Measurements from ENCODE around the gene RAPGEF1.
"Not testable (repeated sequence)": the region's sequence is repeated elsewhere in the genome, so short reads cannot be mapped to it uniquely, and the experiment has no call there.

The RAPGEF1 gene

DNA sequence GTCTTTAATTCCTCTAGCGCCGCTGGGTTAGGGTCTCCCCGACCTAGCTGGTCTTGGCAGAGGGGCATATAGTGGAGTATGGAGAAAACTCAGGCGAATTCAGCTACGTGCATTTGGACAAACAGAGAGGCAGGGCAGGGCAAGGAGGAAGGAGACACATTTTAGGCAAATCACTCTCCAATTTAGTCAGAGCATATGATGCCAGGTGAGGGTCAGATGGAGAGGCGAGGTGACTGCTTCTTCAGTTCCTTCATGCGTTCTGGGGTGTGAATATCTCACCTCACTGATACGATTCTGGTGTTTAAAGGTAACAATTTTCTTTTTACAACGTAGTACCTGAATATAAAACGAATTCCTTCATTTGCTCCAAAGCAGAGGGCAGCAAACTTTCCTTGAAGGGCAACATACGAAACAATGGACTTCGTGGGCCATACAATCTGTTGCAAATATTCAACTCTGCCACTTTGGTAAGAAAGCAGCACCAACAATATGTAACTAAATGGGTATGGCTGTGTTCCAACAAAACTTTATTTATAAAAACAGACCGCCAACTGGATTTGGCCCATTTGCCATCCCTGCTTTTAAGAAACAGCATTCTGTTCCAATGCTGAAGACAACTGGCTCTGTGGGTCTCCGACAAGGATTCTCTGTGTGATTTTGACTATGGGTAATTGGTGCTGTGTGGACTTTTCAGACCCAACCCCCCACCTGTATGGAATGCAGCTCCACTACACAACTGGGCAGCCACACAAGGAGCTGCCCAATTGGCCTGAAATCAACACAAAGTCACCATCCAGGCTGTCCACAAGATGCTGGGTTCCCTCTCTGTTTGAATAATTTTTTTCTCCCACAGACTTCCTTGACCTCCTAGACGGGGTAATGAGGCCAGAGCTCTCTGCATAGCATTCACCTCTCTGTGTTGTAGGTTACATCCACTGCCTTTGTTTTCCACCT lies 53.8 kb downstream of the RAPGEF1 start:
- no peak for DNase-seq

DNA sequence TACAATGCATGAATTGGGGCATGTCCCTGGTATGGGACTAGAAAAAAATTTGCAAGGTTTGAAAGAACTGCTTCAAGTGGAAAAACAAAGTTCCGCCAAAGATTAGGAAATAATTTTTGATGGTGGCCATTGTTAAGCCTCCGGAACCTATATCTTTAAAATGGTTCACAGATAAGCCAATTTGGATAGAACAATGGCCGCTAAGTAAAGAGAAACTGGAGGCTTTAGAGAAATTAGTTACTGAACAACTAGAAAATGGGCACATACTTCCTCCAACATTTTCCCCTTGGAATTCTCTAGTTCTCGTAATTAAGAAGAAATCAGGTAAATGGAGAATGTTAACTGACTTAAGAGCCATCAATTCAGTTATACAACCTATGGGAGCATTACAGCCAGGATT lies 56.8 kb downstream of the RAPGEF1 start:
- not testable (repeated sequence) for DNase-seq

DNA sequence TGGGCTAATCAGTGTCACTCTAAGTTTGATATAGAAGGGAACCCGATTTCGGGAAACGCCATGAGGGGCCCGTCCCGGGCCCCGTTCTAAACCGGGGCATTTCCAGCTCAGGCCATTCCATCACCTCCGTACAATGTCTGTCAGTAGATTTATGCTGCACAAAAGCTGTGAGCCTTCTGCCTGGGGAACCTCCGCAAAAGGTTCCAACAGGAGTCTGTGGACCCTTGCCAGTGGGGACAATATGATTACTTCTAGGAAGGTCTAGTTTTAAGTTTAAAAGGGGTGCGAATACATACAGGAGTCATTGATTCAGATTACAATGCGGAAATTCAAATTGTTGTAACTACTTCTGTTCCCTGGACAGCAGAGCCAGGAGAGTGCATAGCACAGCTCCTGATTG lies 57.6 kb downstream of the RAPGEF1 start:
- no peak for DNase-seq

DNA sequence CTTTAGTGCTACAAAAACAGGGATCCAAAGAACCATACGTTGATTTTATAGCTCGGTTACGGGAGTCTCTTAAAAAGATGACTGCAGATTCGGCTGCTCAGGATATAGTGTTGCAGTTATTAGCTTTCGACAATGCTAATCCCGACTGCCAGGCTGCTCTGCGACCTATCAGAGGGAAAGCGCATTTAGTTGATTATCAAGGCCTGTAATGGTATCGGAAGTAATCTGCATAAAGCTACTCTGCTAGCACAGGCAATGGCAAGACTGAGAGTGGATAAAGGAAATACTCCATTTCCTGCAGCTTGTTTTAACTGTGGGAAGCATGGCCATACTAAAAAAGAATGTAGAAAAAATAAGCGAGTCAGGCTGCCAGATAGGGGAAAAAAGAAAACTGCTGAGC lies 58.0 kb downstream of the RAPGEF1 start:
- not testable (repeated sequence) for DNase-seq

DNA sequence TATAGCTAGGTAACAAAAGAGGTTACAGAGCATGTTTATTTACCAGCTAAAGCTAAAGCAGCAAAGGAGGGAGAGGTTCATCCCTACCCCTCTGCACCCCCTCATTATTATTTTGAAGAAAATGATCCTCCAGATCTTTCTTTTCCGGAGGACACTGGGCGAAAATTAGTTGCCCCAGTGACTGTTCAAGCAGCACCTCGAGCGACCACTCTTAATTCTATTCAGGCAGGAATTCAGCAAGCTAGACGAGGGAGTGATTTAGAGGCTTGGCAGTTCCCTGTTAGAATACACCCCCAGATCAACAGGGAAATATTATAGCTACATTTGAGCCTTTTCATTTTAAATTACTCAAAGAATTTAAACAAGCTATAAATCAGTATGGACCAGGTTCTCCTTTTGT lies 58.8 kb downstream of the RAPGEF1 start:
- not testable (repeated sequence) for DNase-seq

DNA sequence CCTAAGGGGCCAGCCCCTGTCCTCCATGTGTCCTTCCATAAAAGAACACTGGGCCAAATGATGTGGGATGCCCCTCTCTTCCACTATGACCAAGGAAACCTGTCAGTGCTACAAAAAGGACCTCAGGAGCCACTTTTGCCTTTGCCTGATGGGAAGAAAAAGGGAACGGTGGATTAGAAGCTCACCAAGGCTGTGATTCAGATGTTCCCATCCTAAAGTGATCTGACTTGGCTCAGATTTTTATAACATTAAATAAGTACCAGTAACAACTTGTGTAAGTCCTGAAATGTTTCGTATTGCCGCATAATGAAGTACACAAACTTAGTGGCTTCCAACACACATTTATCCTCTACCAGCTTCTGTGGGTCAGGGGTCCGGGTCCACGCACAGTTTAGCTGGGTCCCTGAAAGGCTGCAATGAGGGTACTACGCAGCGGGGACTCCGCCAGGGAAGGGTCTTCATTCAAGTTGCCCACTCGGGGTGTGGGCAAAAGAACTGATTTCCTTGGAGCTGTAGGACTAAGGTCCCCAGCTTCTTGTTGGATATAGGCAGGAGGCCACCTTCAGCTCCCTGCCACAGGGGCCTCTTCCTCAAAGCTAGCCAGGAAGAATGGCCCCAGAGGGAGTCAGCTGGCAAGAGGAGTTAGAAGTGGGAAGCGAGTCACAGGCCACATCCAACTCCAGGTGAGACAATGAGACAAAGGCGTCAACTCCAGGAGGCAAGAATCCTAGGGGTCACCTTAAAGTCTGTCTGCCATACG lies 60.4 kb downstream of the RAPGEF1 start:
- DNase-seq: no peak

DNA sequence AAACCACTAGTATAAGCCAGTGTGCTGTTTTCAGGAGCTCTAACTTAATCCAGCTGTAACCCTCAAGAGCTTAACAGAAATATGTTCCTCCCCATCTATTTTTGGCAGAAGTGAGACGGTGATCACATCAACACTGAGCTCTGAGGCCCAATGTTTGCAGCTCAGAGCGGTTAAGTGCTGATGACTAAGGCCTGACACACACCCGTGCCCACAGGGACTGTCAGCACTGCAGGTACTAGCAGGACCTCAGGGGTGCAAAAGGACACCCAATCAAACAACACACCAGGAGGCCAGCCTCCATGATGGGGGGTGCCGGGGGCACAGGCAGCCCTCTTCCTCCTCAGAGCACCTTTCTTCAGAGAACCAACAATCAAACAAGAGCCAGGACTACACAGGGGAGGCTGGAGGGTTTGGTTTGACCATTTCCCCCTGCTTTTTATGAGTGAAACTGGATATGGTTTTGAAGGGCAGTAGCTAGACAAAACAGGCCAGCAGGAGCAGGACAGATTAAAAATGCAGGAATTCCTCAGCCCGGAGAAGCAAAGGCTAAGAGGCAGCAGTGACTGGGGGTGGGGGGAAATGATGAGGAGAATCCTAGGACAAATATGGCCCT lies 61.3 kb downstream of the RAPGEF1 start:
- no peak for DNase-seq

DNA sequence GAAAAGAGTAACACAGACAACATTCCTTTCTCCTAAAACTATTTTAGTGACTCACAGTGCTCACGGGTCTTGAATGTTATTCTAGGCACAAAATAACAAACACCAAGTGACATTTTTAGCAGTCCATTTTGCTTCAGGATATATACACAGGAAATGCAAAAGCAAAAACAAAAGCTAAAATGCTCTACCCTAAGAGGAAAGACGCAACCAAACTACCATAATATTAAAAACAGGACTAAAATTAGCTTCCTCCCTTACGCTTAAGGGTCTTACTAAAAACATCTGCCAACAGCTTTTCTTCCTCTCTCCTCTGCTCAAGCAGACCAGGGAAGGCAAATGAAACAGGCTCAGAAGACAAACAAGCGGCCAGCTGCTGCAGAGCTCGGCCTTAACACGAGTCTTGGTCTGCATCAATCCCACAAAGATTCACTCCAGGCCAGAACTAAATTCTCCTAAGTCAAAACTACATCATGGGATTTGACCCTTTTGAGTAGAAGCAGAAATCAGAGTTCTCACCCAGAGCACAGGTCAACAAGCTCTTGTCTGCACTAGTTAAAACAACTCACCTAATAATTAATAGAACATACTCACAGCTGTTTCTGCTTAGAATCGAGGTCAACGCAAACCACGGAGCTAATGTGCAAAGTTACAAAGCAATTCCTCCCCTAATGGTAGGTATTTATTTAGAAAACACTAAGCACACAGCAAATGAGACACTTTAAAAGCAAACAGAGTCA lies 62.3 kb downstream of the RAPGEF1 start:
- DNase-seq: no peak

DNA sequence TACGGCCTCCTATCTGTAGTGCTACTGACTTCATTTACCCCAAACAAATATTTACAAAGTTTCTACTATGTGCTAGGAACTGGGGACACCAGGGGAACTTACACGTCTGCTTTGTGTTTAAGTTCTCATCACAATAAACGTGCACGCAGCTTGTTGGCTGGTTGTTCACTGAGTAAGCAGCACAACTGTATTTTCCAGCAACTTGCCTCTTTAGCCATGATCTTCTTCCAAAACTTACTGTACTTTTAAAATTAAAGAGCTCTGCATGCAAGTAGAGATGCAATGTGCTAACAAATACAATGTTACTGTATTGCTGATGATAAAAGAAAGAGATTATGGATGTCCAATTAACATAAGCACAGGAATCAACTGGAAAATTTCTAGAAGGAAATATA lies 62.8 kb downstream of the RAPGEF1 start:
- DNase-seq: no peak

DNA sequence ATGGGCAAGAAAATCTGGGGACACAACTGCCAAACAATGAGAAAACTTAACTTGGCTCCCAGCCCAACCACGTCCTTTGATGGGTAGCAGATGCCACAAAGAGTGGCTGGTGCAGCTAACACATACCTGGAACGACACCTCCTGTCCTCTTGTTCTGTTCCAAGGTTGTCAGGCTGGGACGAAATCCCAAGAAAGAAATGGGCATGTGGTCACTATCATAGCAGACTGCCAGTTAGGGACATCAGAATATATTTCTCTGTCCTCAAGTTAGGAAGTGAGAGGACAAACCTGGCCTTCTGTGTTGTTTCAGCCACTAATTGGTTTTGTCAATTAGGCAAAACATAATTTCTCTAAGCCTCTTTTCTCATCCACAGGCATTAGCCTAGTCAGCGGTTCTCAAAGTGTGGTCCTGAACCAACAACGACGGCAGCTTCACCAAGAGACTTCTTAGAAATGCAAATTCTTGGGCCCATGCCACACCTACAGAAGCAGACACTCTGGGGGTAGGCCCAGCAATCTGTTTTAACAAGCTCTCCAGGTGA lies 63.4 kb downstream of the RAPGEF1 start:
- DNase-seq: no peak

DNA sequence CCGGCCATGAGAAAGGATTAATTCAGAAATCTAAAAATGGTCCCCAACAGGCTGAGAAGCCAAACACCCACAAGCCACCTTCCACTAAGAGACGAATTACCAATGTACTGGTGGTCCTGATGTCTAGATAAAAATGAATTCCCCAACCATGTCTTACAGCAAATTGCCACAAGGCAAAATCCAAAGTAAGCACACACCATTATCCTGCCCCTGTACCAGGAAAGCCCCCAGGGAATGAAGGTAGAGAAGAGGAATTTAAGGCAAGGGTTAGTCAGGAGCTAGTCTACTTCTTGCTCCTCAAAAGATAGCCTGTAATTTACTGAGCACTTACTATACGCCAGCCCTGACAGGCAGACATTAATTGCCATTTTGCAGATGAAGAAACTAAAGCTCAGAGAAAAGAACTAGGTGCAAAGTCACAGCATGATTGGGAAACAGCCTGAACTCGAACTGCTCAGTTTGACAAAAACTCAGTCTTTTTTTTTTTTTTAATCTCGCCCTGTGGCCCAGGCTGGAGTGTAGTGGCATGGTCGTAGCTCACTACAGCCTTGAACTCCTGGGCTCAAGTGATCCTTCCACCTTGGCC lies 64.3 kb downstream of the RAPGEF1 start:
- no peak for DNase-seq

DNA sequence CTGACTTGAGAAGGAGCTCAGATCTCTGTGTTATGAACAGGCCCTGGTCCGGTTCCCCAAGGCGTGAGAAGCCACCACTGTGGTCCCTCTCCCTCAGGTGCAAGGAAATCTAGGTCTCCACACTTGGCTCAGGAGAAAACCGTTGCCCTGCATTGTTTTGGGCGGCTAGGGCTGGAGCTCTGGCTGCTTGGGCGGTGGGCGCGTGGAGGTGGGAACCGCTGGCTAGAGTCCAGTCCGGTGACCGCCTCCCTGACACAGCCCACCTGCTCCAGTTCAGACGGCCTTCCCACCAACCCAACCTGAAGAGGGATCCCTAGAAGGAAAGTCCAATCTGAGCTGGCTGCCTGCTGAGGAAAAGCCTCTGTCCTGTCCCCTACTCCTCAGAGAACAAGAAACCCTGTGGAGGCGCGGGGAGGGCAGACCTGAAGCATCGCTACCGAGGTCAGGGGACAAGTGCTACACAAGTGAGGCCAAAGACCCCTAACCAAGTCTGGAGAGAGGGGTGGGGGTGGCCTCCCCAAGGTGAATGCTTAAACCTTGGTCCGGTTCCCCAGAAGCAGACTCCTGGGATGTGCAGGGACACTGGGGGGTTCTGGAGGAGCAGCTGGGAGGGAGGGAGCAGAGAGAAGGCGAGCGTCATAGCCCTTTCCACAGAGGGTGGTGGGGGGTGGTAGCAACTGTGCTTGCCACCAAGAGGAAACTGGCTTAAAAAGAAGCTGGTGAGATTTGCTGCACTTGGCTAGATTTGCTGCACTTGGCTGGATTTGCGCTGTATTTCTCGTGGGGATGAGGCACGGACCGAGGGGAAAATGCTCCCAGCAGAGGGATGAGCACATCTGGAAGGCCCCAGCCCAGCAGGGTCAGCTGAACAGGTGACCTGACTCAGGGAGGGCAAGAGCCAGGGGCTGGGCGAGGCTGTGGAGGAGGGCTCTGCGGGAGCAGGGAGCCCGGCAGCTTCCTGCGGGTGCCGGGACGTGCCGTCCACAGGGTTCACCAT lies 65.2 kb downstream of the RAPGEF1 start:
- no peak for DNase-seq

DNA sequence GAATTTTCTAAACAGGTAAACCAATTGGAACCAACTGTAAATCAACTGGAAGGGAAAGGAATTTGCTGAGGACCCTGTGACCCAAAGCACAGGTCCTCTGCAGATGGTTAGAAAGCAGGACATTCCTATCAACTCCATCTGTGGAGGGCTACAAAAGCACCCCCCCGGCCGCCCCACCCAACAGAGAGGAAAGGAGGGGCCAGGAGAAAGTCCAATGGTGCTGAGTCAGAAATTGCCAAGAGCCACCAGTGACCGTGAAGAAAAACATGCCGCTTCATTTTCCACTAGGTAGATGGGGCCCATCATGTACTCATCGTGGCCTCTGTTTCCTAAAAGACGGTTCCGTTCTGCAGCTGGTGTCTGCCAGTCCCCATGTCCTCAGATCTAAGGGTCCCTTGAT lies 66.3 kb downstream of the RAPGEF1 start:
- DNase-seq: no peak

DNA sequence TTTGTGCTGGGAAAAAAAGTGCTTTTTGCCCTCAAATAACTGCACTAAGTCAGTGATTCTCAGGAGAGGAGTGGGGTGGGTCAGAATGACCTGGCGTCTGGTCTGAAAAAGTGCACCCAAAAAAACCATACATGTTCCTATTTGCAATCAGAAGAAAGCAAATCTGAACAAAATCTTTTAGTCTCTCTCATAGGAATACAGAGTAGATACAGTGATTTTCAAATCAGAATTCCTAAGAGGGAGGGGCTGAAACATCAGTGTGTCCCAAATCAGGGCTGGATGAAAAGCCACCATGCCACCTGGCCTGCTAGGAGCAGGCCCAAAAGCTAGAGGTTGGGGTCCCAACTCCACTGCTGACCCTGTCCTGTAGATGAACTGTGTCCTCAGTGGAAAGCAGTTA lies 66.8 kb downstream of the RAPGEF1 start:
- no peak for DNase-seq

DNA sequence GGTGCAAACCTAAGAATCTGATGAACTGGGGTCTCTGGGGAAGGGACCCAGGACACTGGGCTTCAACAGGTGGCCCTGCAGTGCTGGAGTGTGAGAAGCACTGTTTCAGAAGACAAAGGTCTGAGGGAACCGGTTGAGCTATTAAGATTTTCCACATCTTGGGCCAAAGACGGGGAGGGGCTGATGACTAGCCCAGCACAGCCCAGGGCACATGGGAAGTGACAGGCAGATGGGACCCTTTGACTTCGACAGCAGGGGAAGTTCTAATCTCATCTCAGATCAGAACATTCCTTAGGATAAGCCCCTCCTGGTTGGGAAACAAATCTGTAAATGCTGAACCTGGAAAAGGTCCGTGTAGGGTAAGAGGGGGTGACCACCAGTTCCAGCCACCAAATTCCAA lies 67.4 kb downstream of the RAPGEF1 start:
- no peak for DNase-seq

DNA sequence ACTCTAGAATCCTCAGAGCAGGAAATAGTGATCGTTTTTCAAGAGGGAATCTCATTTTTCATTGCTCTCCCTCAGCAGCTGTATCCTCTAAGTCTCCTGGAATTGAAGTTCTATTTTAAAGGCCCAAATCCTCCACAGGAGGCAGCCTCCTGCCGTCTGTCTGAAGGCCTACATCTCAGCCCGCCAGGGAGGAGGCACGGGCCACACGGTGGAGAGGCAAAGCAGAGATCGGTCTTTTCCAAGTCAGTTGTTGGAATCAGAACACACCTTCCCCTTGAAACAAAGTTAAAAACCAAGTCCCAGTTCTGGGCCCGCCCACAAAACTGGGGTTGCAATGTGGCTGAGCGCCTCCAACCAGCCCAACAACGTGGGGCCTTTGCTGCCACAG lies 68.7 kb downstream of the RAPGEF1 start:
- no peak for DNase-seq

DNA sequence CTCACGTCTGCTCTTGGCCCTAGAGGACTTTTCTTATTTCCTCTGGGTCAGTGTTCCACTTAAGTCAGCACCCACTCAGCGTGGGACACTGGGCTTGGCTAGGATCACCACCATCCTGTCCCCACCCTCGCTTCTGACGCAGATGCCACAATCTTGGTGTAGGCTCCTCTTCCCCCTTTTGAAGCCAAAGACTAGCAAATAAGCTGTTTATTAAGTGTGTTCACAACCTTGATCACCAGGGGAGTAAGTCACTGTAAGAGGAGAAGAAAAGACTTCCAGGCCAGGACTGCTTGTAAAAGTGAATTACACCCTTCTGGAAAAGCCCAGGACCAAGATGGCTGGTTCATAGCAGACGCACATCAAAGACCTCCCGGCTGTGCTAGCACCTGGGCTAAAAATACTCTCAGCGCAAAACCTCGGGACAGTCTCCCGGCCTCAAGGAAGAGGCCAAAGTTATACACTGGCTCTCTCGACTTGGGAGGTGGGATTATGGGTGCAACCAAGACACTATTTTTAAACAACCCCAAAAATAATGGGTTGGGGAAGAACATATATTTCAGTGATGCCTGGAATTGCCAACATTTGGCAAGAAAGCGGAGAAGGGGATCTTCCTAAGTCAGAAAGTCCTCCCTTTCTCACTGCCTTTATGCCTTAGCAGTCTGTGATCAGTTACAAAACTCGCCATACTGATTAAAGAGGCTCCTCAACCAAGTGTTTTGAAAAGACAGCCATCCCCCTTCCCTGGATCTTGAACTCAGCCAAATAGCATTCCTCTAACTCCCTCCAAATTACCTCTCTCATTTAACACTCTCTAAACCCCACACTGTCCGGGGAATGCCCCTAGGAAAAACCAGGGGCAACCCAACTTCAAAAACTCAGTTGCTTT lies 69.4 kb downstream of the RAPGEF1 start:
- DNase-seq: no peak

DNA sequence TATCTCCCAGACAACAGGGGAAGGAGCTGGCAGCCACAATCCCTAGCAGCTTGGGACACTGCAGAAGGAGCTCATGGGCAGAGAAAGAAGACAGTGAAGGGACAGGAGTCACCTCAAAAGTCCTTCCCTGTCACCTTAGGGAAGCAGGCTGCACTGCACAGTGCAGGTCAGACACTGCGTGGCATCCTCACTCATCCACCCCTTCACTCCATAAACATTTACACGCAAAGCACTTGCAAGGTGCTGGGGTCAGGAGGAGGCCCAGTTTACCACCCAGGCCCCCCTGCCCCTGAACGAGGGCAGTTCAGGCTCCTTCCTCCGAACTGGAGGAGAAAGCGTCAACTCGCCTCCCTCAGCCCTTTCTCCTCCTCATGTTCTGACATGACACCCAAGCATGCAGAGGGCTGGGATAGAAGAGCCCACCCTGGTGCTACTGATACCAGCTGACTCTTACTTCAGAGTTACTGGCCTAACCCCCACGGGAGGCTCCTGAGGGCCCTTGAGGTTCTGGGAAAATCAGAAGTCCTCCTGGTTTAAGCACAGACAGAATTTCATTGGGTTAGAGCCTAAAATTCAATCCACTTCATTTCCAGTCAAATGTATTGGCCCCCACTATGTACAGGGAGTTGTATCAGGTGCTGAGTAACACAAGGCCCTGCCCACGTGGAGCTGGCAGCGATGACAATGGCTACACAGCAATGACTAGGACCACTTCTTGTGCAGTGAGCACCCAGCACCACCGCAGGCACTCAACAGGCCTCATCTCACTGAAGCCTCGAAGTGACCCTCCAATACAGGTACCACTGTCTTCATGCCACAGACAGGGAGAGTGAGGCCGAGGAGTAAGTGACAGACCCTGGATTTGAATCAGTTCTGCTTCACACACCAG lies 70.4 kb downstream of the RAPGEF1 start:
- DNase-seq: no peak

Data from NCI-H2107 (cell line).